Measurements from ENCODE around the gene RAB31. TPM values are rescaled to one million over a fixed set of nuclear protein-coding genes. Genes with fewer than 3 reads are reported as not detected.
"Not testable (repeated sequence)": the region's sequence is repeated elsewhere in the genome, so short reads cannot be mapped to it uniquely, and the experiment has no call there.

RAB31 gene
- total RNA-seq, 1 experiment from 2014 or later = 12.9 TPM

DNA sequence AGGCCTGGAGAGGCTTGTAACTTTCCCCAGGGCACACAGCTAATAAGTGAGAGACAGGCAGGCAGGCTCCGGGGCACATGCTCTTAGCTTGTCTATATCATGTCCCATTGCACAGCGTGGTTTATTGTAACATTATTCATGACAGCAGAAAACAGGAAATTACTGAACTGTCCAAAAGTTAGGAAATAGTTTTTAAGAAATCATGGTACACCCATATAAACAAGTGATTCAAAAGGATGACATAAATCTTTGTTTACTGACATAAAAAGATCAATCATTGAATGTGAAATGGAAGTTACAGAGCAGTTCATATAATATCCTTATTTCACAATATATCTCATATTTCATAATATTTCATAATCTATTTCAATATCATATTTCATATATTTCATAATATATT is 143.4 kb downstream of the RAB31 start:
- no peak for DNase-seq (ENCODE audit: low read depth, low spot score)
- in situ Hi-C loops (cut with HindIII; ENCODE audit: low pct_unique_long_range_greater_than_20kb, low sequenced_read_pairs) = no loop called here

DNA sequence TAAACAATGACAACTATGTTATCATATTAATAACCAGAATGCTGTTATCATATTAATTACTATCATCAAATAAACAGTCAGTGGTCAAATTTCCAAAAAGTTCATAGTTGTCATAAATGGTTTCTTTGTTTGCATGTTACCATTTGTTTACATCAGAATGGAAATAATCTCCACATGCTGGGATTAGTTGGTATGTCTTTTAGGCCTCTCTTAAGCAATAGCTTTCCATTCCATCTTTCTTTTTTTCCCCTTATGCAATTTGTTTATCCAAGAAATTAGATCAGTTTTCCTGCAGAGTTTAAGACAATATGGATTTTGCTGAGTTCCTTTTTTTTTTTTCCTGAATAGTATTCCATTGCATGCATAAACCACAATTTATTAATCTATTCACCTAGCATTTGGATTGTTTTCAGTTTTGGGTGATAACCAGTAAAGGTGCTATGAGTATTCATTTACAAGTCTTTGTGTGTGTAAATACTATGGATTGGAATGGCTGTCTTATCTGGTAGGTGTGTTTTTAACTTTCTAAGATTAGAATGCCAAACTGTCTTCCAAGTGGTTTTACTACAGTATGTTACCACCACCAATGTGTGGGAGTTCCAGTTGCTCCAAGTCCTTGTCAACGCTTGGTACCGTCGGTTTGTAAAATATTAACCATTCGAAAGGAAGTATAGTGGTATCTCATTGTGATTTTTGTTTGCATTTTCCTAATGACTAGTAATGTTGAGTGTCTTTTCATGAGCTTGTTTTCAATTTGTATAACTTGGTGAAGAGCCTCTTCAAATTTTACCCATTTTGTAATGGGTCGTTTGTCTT is 144.4 kb downstream of the RAB31 start:
- DNase-seq (ENCODE audit: low read depth, low spot score) = no peak
- in situ Hi-C loops (cut with HindIII; ENCODE audit: low pct_unique_long_range_greater_than_20kb, low sequenced_read_pairs) = no loop called here

DNA sequence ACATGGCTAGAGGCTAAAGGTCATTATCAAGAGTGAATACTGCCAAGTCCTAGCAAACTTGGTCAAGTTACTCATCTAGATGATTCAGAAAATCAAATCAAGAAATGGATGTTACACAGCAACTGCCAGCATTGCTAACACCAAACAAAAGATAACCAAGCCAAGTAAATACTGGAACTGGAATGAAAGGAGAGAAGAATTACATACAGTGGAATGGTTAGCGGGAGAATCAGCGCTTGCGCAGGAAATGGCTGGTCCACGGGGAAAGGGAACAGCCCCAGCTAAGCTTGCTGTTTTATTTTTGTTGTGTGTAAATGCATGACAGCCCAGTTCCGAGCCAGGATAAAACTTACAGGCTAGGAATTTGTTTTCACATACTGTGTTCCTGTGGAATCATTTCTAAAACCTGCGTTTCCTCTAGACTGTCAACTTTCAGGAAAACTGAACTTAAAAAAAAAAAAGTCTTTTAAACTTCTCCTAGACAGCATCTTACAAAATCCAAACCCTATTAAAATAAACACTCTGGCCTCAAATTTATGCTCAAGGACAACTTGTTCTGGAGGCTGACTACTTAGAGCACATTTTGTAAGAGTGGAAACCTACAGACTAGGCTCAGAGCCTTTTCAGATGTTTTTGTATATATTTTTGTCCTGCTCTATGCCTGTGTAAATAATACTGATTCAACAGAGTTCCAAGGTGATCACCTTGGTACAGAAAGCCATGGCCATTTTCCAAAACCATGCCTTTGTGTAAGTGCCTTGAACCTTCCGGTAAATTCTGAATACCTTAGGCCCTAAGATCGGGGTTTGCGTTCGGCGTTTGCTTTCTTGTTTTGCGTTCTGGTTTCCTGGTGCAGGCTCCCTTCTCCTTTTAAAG is 146.9 kb downstream of the RAB31 start:
- DNase-seq (ENCODE audit: low read depth, low spot score) = no peak
- in situ Hi-C loops (cut with HindIII; ENCODE audit: low pct_unique_long_range_greater_than_20kb, low sequenced_read_pairs) = no loop called here

DNA sequence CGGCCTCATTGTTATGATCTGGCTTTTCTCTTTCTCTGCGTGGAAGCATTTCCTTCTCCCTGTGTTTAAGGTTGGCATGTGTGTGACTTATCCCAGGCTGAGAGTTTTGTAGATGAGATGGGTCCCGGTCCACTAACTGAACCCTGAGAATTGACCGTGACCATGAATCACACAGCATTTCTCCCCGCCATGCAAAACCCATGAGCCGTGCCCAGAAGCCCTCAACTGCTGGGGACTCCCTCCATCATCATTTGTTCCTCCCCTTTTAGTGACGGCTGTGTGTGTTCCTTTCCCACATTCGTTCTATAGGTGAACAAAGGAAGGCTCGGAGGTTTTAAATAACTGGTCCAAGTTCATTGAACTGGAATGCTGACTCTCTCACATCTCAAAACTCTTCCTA is 147.6 kb downstream of the RAB31 start:
- DNase-seq (ENCODE audit: low read depth, low spot score) = no peak
- in situ Hi-C loops (cut with HindIII; ENCODE audit: low pct_unique_long_range_greater_than_20kb, low sequenced_read_pairs) = no loop called here

DNA sequence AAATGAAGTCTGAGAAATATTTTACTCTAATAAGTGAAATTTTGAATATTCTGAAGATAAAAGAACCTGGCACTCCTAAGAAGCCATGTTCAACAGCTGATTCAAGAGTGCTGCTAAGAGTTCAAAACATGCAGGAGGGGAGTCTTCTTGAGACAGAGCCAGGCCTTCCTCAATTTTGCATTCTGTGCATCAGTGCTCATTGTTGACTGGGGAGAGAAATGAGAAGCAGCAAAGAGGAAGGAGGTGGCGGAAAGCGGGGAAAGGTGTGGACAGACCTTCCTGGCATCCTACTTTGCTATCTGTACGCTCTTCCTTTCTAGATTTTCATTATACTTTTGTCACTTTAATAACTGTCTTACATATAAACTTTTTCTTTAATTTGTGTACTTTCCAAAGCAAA is 148.0 kb downstream of the RAB31 start:
- no peak for DNase-seq (ENCODE audit: low read depth, low spot score)
- in situ Hi-C loops (cut with HindIII; ENCODE audit: low pct_unique_long_range_greater_than_20kb, low sequenced_read_pairs) = no loop called here

DNA sequence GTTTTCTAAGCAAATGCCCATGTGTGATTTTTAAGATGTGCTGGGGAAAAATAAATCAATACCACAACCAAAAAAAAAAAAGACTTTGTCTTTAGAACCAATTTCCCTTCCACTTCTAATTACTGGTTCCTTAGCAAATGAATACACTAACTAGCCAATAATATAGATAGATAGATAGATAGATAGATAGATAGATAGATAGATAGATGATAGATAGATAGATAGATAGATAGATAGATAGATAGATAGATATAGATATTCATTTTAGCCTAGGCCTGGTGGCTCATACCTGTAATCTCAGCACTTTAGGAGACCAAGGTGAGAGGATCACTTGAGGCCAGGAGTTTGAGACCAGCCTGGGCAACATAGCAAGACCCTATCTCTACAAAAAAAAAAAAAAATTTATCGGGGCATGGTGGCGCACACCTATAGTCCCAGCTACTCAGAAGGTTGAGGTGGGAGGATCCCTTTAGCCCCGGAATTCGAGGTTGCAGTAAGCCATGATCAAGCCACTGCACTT is 149.4 kb downstream of the RAB31 start:
- in situ Hi-C loops (cut with HindIII; ENCODE audit: low pct_unique_long_range_greater_than_20kb, low sequenced_read_pairs) = not testable (repeated sequence)

DNA sequence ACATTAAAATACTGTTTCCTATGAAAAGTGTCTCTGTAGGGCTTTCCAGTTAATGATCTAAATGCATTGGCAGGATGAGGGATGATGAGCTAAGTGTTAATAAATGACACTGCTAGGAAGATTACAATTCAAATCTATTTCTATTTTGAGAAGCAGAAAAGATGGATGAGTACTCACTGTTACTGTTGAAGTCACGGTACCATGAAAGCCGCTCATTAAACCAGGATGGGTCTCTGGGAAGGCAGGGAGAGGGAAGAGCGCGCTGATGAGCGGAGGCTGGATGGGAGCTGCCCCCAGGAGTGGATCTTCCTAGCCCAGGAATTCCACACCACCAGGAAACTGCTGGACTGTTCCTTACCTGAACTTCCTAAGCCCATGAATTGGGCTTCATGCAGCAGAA is 150.5 kb downstream of the RAB31 start:
- no peak for DNase-seq (ENCODE audit: low read depth, low spot score)
- in situ Hi-C loops (cut with HindIII; ENCODE audit: low pct_unique_long_range_greater_than_20kb, low sequenced_read_pairs) = no loop called here

More for the DNA sequence above, 149.4 kb downstream of the RAB31 start:
- DNase-seq (ENCODE audit: low read depth, low spot score) = not testable (repeated sequence)

DNA sequence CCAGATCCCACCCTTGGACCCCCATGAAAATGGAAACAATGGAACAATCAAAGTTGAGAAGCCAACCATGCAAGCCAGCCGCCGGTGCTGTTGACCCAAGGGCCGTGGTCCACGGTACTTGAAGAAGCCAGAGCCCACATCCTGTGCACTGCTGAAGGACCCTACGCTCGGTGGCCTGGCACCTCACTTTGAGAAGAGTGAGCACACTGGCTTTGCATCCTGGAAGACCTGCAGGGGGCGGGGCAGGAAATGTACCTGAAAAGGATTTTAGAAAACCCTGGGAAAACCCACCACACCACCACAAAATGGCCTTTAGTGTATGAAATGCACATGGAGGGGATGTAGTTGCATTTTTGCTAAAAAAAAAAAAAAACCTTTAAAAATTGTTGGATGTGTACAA is 151.1 kb downstream of the RAB31 start:
- in situ Hi-C loops (cut with HindIII; ENCODE audit: low pct_unique_long_range_greater_than_20kb, low sequenced_read_pairs) = no loop called here
- DNase-seq (ENCODE audit: low read depth, low spot score) = no peak

DNA sequence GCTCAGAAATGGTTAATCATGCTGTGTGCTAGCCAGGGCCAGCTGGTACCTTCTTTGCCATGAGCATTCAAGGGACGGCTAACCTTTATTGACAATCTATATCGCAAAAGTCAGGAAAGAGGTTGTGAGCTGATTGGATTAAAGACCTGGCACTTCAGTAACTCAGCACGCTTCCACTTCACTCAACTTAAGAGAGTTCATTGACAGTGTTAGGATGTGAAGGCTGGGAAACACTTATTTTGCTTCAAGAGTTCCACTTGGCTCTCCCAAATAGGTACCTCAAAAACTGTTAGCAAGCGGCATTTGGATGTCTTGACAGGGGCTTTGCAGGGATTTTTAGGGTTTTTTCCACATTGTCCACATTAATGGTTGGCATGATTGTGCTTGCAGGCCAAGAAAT is 152.6 kb downstream of the RAB31 start:
- DNase-seq (ENCODE audit: low read depth, low spot score) = no peak
- in situ Hi-C loops (cut with HindIII; ENCODE audit: low pct_unique_long_range_greater_than_20kb, low sequenced_read_pairs) = no loop called here

DNA sequence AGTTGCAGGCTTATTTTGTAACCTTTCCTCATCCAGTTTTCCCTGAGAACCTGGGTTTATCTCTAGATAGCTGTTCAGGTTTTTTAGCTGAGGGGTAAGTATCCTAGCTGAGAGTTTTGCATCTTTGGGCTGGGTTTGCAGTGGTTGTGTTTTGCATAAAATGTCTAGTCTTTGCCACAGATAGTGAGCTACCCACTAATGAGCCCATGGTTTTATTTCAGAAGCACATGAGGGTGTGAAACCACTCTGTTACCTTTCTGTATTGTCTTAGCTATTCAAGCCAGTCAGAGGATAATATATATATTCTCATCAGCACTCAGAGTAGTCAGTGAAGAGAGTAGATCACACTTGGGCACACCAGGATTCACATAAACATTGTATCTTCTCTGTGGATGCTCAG is 153.1 kb downstream of the RAB31 start:
- no peak for DNase-seq (ENCODE audit: low read depth, low spot score)
- in situ Hi-C loops (cut with HindIII; ENCODE audit: low pct_unique_long_range_greater_than_20kb, low sequenced_read_pairs) = no loop called here

DNA sequence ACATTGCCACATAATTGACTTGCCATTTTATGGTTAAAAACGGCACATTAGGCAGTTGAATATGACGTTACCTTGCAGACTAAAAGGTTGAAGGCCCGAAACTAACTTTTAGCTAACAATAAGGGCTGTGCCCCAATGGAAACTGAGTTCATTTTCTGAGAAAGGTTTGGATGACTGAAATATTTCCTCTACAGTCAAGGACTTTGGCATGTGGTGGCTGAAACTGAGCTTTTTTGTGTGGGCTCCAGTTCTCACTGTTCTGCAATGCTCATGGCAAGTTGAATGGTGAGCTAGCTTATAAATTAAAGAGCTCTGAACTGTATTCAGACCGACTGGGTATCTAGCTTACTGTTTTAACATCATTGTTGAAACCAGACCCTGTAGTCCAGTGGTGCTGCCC is 153.8 kb downstream of the RAB31 start:
- in situ Hi-C loops (cut with HindIII; ENCODE audit: low pct_unique_long_range_greater_than_20kb, low sequenced_read_pairs) = no loop called here
- no peak for DNase-seq (ENCODE audit: low read depth, low spot score)

DNA sequence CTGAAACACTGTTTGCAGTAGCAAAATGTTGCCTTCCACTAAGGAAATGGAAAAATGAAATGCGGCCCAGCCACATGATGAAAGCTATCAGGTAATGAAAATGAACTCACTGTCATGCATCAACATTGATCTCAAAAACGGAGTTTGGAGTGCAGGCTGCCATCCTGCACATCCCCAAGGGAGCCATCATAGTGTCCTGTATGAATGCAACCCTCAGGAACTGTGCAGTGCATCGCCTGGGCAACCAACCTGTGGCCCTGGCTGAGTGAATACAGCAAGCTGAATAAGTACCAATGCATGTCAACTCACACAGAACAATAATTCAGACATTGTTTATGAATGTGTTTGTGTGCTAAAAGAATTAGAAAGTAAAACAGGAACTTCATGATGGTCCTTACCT is 154.6 kb downstream of the RAB31 start:
- DNase-seq (ENCODE audit: low read depth, low spot score) = no peak
- in situ Hi-C loops (cut with HindIII; ENCODE audit: low pct_unique_long_range_greater_than_20kb, low sequenced_read_pairs) = no loop called here

DNA sequence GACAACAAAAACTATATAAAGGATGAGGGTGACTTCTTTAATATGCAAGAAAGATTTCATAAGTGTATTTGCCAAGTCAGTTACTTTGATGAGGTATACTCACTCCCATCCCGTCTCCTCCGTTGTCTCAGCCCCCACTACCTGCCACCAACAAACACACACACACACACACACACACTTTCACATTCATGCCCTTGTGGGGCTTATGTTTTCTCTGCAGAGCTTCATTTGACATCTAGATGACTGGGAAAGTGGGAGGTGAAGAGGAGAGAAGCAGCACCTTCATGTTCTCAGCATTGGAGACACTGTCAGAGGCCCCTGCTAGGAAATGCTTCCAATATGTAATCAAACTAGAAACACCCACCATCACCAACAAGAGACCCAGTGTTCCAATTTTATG is 155.2 kb downstream of the RAB31 start:
- no peak for DNase-seq (ENCODE audit: low read depth, low spot score)
- in situ Hi-C loops (cut with HindIII; ENCODE audit: low pct_unique_long_range_greater_than_20kb, low sequenced_read_pairs) = no loop called here

DNA sequence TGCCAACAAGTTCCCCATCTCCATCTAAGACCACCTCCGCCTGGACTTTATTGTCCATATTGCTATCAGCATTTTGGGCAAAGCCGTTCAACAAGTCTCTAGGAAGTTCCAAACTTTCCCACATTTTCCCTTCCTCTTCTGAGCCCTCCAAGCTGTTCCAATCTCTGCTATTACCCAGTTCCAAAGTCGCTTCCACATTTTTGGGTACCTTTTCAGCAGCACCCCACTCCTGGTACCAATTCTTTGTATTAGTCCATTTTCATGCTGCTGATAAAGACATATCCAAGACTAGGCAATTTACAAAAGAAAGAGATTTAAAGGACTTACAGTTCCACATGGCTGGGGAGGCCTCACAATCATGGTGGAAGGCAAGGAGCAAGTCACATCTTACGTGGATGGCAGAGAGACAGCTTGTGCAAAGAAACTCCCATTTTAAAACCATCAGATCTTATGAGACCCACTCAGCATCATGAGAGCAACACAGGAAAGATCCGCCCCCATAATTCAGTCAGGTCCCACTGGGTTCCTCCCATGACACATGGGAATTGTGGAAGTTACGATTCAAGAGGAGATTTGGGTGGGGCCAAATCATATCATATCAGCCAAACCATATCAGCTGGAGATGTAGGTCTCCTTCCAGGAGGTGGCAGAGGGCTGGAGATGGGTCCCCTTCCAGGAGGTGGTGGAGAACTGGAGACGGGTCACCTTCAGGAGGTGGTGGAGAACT is 157.8 kb downstream of the RAB31 start:
- no peak for DNase-seq (ENCODE audit: low read depth, low spot score)
- in situ Hi-C loops (cut with HindIII; ENCODE audit: low pct_unique_long_range_greater_than_20kb, low sequenced_read_pairs) = no loop called here

DNA sequence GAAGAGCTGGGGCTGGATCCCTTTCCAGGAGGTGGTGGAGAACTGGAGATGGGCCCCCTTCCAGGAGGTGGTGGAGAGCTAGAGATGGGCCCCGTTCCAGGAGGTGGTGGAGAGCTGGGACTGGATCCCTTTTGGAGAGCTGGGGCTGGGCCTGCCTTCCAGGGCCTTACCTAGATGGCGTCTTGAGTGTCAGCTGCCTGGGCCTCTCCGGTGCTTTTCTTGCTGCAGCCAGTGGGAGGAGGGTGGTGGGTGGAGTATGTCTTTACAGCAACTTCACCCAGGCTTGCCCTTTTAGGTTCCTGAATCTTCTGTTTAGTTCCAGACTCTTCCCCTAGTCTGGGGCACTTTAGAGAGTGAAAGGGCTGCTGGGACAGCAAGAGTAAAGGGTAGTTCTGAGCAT is 158.5 kb downstream of the RAB31 start:
- no peak for DNase-seq (ENCODE audit: low read depth, low spot score)
- in situ Hi-C loops (cut with HindIII; ENCODE audit: low pct_unique_long_range_greater_than_20kb, low sequenced_read_pairs) = no loop called here

DNA sequence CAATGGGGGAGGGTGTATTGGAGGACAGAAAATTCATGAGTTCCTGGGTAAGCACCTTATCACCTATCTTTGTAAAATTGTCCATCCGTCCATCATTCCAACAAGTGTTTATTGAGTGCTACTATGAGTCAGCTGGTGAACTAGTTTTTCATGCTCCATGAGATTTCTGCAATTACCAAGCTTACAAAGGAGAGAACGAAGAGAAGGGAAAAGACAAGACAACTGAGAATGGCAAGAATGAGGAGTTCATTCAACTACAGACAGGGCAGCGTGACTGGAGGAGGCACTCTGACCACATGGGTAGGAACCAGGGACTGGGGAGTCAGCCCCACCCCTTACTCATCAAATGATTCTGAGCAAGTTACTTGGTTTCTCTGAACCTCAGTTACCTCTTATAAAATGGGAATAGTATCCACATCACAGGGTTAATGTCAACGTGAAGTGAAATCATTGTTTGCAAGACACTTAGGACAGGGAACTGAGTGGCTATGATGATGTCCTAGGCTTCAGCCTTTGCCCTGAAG is 159.0 kb downstream of the RAB31 start:
- no peak for DNase-seq (ENCODE audit: low read depth, low spot score)
- in situ Hi-C loops (cut with HindIII; ENCODE audit: low pct_unique_long_range_greater_than_20kb, low sequenced_read_pairs) = no loop called here

DNA sequence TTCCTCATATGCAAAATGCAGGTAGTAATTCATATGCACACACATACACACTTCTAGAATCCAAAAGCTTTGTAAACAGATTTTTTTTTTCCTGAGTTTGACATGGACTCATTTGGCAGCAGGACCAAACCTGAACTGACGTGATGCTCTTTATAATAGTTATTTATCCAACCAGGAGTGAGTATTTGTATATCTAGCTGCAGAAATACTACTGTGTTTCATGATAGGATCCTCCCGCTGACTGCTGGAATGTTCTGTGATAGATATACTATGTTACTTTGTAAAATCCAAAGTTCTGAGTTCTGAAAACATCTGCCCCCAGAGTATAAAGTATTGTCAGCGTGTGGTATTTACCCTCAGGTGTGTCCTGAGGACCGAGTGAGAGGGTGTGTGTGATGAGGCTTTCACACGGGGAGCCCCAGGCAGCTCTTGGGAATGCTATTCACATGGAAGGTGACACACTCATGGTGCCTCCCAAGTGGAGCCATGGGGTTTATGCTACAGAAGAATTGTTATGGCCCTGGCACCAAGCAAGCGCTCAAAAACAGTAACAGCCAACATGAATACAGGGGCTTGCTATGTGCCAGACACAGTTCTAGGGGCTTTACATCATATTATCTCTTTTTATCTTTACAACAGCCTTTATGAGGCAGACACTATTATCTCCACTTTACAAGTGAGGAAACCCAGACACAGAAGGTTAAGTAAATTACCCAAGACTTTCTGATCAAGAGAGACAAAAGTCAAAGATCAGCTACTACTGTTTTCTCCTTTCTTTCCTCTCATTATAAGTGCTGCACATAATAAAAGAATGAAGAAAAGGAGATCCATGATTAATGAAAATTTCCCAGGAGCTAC is 161.0 kb downstream of the RAB31 start:
- in situ Hi-C loops (cut with HindIII; ENCODE audit: low pct_unique_long_range_greater_than_20kb, low sequenced_read_pairs) = no loop called here
- no peak for DNase-seq (ENCODE audit: low read depth, low spot score)

Measured in SK-MEL-5 (cell line).